ENCODE measurements around the gene VPS39.
"Not testable (repeated sequence)": the region's sequence is repeated elsewhere in the genome, so short reads cannot be mapped to it uniquely, and the experiment has no call there.

VPS39 gene, protein sequence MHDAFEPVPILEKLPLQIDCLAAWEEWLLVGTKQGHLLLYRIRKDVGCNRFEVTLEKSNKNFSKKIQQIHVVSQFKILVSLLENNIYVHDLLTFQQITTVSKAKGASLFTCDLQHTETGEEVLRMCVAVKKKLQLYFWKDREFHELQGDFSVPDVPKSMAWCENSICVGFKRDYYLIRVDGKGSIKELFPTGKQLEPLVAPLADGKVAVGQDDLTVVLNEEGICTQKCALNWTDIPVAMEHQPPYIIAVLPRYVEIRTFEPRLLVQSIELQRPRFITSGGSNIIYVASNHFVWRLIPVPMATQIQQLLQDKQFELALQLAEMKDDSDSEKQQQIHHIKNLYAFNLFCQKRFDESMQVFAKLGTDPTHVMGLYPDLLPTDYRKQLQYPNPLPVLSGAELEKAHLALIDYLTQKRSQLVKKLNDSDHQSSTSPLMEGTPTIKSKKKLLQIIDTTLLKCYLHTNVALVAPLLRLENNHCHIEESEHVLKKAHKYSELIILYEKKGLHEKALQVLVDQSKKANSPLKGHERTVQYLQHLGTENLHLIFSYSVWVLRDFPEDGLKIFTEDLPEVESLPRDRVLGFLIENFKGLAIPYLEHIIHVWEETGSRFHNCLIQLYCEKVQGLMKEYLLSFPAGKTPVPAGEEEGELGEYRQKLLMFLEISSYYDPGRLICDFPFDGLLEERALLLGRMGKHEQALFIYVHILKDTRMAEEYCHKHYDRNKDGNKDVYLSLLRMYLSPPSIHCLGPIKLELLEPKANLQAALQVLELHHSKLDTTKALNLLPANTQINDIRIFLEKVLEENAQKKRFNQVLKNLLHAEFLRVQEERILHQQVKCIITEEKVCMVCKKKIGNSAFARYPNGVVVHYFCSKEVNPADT

DNA sequence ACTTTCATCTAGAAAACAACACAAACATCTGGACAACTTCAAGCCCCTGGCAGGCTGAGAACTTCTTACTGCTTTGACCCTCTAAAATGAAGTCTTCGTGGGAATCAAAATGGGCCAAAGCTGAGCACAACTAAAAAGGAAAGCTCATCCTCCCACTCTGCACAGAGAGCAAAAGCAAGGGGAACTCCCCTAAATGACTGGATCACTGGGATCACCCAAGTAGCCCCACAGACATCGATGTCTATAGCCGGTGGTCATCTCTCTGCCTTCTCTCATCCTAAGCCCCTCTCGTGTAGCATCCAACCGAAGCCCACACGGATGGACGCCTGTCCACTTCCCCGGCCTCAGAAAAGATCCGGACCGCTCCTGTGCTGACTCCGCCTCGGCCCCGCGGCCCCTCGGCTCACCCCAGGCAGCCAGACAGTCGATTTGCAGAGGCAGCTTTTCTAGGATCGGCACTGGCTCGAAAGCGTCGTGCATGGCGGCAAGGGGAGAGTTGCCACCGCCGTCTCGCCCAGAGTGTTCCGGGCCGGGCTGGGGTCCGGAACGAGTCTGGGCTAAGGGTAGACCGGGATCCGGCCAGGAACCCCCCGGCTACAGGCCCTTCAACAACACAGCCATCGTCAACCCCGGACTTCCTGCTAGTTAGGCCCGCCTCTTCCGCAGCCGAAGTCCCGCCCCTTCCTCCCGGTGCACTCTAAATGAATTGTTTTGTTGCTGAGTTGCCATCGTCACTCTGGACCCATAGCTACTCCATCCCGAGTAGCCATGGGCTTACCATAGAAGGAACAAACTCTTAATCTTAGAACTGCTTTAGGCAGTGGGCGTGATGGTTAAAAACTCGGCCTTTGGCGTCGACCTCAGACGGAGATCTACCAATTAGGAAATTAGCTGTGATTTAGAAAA lies at the start of gene VPS39:
Gene VPS39 (minus strand): TSS at position 631 of the 906 bp plus-strand sequence. CDS start 151 bp downstream, at position 480.
- in situ Hi-C loops (cut with MboI; ENCODE audit: low sequenced_read_pairs): no loop called here

DNA sequence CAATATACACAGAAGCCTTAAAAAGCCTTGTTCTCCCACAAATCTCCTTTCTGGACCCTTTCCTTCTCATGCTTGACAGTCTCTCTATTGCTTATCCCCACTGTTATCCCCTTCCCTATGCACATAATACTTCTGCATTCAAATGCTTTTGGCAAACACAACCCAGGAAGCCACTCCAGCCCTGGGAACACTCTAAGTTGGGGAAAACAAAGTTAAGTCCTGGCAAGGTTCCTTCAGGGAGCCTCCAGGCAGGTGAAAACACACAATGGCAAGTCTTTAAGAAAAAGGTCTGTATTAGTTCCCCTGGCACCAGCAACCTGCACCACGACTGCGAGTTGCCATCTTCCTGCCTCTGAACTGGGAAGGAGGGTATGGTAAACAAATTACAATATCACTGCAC lies 45.2 kb upstream of the VPS39 start:
- in situ Hi-C loops (cut with MboI; ENCODE audit: low sequenced_read_pairs): no loop called here

DNA sequence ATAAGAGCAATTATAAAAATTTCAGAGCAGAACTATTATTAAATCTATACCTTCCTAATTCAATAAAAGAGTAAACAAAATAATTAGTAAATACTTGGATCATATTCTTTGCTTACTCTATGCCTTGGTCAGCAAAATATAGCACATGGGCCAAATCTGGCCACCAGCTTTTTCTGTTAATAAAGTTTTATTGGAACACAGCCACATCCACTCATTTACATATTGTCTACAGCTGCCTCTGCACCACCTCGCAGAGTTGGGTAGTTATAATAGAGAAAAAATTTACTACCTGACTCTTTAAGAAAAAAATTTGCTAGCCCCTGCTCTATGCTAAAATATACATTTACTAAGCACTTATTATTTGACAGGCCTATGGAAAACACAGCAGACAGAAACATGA lies 32.7 kb upstream of the VPS39 start:
- in situ Hi-C loops (cut with MboI; ENCODE audit: low sequenced_read_pairs): no loop called here

DNA sequence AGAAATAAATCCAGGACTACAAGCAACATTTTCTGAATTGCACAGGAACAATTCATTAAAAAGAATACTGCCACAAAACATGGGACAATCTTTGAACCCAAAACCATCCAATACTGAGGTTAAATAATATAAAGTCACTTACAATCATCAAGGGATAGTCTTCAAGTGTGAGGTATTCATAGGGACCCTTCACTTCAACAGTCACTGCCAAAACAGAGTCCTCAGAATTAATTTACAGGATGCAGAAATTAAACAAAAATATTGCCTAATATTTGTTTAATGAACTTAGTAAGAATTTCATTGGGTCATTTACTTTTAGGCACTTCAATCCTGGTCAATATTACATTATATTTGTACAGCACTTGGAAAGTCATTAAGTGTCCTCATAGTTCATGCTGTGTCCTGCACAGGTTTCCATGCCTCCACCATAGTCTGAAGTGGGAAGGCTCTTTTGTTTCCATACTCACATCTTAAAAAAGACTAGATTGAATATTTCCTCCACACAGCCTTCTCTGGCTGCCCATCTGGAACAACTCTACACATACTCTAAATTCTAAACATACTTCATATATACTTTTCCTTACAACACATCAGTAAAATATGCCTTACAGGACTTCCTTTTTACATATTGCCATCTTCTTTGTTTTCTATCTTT lies 31.6 kb upstream of the VPS39 start:
- in situ Hi-C loops (cut with MboI; ENCODE audit: low sequenced_read_pairs): no loop called here

DNA sequence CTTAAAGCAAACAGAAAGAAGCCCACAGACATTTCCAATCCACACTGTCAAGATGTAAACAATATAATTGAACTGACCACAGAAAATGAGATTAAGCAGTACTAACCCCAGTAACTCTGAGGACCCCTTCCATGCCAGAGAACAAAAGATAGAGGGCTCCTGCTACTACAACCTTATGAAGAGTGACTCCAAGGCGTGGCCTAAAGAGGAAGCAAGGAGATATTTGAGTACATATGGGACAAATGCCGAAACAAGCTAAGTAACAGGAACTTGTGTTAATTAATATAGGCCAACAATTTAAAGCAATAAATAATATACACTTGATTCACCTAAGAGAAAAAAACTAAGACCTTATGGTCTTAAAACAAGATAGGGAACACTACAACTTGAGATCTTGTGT lies 25.0 kb upstream of the VPS39 start:
- in situ Hi-C loops (cut with MboI; ENCODE audit: low sequenced_read_pairs): no loop called here

DNA sequence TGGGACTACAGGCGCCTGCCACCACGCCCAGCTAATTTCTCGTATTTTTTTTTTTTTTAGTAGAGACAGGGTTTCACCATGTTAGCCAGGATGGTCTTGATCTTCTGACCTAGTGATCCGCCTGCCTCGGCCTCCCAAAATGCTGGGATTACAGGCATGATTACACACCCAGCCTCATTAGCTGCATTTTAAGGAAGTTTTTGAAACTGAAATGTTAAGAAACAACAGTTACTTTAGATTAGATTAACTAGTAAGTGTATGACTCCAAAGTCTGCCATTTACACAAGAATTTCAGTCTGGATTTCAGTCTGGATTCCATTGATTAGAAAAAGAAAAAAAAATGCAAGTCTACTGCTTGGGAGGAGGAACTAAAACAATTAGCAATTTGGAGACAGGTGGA lies 24.5 kb upstream of the VPS39 start:
- in situ Hi-C loops (cut with MboI; ENCODE audit: low sequenced_read_pairs): no loop called here

DNA sequence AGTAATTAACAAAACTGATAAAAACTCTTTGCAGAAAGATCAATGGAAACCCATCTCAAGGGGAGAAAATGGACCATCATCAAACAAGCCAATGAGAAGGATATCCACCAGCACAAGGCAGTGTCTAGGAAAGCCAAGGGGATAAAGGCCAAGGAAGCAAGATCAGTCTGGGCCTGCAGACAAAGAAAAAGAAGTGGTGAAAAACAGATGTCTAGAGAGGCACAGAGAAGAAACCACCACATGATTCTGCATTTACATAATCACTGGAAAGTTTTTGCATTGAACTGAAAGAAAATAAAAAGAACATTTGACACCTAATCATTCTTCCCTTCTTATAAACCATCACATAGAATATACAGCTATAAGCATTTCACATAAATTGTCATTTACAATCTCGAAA lies 23.0 kb upstream of the VPS39 start:
- in situ Hi-C loops (cut with MboI; ENCODE audit: low sequenced_read_pairs): no loop called here

DNA sequence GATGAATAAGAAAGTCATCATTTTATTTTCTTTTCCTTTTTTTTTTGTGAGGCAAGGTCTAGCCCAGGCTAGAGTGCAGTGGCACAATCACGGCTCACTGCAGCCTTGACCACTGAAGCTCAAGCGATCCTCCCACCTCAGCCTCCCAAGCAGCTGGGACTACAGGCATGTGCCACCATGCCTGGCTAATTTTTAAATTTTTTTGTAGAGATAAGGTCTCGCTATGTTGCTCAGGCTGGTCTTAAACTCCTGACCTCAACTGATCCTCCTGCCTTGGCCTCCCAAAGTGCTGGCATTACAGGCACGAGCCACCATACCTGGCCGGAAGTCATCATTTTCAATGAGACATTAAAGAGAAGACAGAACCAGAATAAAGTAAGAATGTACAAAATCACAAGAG lies 20.9 kb upstream of the VPS39 start:
- in situ Hi-C loops (cut with MboI; ENCODE audit: low sequenced_read_pairs): not testable (repeated sequence)

DNA sequence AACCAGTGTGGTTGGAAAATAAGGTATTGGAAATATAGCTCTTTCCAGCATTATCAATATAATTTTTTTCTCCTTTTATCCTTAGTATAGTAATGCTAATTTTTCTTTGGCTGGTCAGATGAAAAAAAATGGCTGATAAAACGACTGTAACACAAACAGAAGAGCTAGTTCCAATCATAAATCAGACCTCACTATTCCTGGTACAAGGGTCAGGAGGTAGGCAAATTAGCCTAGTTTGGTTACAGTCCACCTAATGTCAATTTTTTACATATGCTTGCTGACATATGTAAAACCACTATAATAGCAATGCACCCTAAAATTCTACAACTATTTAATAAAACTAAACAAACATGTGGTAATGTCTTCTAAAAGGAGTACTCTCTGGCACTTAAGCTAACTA lies 19.9 kb upstream of the VPS39 start:
- in situ Hi-C loops (cut with MboI; ENCODE audit: low sequenced_read_pairs): no loop called here

DNA sequence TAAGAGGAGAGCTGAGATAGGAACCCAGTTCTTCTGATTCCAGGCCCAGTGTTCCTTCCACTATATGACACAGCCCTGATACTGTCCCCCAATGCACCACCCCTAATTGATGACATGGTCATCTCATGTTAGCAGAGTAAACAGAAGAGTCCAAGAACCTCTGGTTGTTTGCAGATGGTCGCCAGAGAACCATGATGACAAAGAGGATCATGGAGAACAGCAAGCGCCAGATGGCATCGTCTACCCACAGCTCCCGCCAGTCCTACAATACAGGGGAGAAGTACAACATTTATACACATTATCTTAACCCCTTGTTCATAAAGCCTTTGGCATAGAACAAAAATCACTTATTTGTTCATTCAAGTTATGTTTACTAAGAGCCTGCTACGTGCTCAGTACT lies 18.5 kb upstream of the VPS39 start:
- in situ Hi-C loops (cut with MboI; ENCODE audit: low sequenced_read_pairs): no loop called here

DNA sequence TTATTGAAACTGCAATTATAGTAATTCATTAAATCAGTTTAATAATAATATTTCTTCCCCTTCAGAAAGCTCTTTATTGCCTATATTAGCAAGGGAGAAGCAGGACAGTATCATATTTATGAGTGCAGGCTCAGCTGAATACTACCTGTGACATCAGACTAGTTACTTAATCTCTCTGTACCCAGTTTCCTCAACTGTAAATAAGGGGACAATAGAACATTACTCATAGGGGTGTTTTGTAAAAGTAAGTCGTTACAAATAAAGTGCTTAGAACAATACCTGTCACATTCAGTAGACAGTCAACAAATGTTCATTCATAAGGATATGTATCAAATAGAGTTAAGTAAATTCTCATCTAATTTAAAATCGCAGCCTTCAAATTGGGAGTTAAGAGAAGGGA lies 12.1 kb upstream of the VPS39 start:
- in situ Hi-C loops (cut with MboI; ENCODE audit: low sequenced_read_pairs): no loop called here

DNA sequence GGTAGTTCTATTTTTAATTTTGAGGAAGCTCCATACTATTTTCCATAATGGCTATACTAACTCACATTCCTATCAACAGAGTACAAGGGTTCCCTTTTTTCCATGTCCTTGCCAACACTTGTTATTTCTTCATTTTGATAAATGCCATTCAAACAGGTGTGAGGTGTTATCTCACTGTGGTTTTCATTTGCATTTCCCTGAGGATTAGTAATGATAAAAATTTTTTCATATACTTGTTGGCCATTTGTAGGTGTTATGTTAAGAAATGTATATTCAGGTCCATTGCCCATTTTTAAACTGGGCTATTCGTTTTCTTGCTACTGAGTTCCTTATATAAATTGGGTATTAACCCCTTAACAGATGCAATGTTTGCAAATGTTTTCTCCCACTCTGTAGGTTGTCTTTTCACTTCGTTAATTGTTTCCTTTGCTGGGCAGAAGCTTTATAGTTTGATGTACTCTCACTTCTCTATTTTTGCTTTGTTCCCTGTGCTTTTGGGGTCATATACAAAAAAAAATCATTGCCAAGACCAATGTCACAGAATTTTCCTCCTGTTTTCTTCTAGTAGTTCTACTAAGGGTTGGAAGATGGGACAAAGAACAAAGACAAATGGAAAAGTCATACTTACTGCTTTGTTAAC lies 11.0 kb upstream of the VPS39 start:
- in situ Hi-C loops (cut with MboI; ENCODE audit: low sequenced_read_pairs): no loop called here

DNA sequence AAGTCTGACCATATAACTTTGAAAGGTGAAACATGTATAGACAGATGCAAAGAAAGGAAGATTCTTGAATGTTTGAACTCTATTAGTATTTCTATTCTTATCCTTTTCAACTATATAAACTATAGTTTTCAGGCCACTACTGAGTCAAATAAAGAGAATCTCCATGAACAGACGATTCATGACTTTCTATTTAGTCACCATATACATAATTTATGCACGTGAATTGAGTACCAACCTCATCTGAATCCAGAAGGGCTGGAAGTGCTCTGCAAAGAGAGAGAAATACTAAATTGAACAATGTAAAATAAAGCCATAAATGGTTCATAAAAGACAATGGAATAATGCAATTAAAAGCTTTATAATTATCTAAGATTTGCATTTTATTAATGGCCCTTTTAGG lies 9.5 kb upstream of the VPS39 start:
- in situ Hi-C loops (cut with MboI; ENCODE audit: low sequenced_read_pairs): no loop called here

DNA sequence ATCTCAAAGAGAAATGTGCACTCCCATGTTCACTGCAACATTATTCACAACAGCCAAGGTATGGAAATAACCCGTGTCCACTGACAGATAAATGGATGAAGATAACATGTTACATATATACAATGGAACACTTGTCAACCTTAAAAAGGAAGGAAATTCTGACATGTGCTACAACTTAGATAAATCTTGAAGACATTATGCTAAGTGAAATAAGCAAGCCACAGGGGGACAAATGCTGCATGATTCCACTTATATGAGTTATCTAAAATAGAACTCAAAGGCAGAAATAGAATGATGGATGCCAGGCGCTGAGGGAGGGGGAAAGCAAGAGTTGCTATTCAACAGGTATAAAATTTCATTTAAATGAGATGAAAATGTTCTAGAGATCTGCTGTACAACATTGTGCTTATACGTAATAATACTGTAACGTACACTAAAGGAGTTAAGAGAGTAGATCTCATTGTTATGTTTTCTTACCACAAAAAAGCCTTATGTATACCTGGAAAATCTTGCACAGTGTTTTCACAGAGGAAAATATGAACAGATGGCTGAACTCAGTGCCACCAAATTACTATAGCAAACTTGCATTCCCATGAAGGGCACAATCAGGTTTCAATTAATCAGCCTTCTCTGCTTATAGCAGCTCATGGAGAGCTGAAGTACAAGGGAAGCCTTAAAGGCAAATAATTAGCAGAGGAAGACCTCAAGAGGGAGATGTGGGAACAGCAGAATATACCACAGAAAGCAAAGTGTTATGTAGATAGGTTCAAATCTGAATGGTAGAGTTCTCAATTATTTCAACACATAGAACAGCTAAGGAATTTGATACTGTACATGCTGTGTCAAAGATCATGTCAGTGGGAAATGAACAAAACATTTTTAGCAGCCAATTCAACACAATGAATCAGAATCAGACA lies 8.1 kb upstream of the VPS39 start:
- in situ Hi-C loops (cut with MboI; ENCODE audit: low sequenced_read_pairs): no loop called here

DNA sequence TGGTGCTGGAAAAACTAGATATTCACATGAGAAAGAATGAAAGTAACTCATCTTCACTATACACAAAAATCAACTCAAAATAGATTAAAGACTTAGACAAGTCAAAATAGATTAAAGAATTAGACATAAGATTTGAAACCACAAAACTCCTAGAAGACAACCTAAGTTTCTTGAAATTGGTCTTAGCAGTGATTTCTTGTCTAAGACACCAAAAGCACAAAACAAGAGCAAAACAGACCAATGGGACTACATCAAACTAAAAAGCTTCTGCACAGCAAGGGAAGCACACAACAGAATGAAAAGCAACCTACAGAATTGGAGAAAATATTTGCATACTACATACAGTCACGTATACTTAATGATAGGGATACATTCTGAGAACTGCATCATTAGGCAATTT lies 6.5 kb upstream of the VPS39 start:
- in situ Hi-C loops (cut with MboI; ENCODE audit: low sequenced_read_pairs): no loop called here

DNA sequence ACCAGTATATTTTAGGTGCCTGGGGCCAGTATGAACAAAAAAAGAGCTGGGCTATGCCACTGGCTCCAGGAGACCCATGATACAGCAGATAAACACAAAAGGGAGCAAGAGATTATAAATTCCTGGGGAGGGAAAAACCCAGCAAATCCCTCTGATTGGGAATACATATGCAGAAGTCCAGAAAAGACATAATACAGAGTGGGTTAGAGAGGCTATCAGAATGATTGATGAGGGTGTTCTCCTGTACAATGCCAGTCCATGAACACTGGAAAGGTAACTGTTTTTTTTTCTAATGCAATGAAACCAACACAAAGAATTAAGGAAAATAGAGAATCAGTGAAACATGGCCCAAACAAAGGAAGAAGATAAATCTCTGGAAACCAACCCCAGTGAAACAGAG lies 5.4 kb upstream of the VPS39 start:
- in situ Hi-C loops (cut with MboI; ENCODE audit: low sequenced_read_pairs): no loop called here

DNA sequence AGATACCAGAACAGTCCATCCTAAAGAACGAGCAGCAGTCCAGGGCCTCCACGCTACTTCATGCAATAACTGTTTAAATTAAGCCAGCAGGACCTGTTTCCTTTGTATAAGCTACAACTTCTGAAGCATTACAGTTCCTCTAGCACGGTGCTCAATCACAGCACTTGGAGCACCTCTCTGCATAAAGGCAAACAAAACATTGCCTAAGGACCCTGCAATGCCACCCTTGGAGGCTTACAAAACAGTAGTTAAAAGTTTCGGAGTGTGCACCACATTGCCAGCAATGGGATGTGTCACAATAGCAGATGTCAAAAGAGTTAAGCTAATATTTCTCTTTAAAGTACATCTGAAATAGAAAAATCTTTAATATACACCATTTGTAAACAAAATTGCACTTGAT lies 2.6 kb upstream of the VPS39 start:
- in situ Hi-C loops (cut with MboI; ENCODE audit: low sequenced_read_pairs): no loop called here

DNA sequence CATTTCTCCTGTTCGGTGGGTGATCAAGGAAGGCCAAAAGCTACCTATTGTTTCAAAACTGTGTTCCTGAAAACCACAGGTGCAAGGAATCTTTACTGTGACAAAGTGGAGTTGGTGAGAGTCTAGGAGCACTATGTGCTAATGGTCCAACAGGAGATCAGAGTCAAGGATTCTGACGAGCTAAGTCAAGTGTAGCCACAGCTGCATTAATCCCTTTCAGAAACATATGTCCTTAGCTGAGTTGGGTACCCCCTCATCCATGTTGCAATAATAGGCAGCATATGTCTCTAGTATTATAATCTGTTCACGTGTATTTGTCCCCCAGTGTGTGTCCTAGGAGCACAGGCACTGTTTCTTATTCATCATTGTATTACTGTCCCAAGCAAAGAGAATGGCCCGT lies 1.7 kb downstream of the VPS39 start:
- in situ Hi-C loops (cut with MboI; ENCODE audit: low sequenced_read_pairs): no loop called here

DNA sequence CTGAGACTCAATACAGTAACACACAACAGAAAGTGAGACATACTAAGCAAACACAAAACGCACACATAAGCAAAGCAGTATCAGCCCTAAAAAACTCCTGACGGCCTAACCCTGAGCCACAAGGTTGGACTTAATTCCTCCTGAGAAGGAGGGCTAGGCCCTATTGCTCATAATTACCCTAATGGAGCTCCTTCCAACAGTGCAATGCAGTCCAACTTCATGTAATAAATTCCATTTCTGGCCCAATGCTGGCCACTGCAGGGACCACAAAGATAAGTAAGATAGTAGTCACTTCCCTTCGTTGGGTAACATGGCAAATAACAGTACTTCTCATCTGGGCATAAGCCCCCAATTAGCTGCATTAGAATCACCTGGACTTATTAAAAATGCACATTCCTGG lies 4.2 kb downstream of the VPS39 start:
- in situ Hi-C loops (cut with MboI; ENCODE audit: low sequenced_read_pairs): no loop called here

Data from hTERT RPE-1 (cell line).